A673 (cell line): ENCODE measurements around the gene GRIN2C.

Source experiments
- CTCF ChIP-seq: fragments of 300-800, 200-600 bp; sonication (generic); conservative IDR thresholded peaks from 2 replicates; pipeline ENCODE4 v1.5.1; 2017; ENCODE audit warnings: low read depth, mild to moderate bottlenecking, antibody characterized with exemption, low read length, moderate library complexity, mixed read lengths
- EZH2 ChIP-seq: fragments of 200-600 bp; sonication (generic); IDR thresholded peaks from 2 replicates; pipeline ENCODE4 v1.6.1; 2017; ENCODE audit warnings: borderline replicate concordance, low read depth, mild to moderate bottlenecking, mixed read lengths, antibody characterized with exemption, low read length; ENCODE audit not compliant: poor library complexity, severe bottlenecking

DNA sequence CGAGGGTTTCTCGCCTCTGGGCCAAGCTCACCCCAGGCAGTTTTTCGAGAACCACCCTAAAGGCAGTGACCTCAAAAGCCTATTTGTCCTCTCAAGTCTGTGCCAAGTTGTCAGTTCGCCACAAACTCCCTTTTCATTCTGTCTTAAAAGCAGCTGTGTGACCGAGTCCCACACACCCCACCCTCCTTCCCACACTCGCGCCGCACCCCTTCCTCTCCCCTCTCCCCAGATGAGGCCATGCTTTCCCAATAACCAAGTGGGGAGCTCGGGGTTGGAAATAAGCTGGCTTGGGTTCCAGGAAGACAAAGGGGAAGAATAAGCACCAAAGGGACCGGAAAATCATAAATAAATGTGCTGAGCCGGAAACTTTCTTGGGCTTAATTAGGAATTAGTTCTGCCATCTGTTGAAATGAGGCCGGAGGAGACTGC, 36.7 kb downstream of the GRIN2C start:
- TF ChIP-seq CTCF: no peak
- no peak for TF ChIP-seq EZH2
